Muscle of back (tissue), 11 donors: Measurements from ENCODE around the gene RAB31. TPM values are rescaled to one million over a fixed set of nuclear protein-coding genes. Genes with fewer than 3 reads are reported as not detected.
A peak's percentile ranks its signal among the peaks of the same experiment; 100 is the strongest.

Source experiments
- DNase-seq, 3 donors: peaks; one replicate each; pipeline versions ENCODE4 v3.0.0 to v3.0.0-alpha.2; 2013
- polyA plus RNA-seq, 10 donors: library from polyadenylated mRNA; unstranded; fragments of 120-200 nt; gene quantifications; one replicate each; pipeline ENCODE4 v1.2.1, GENCODE V29; 2013; ENCODE audit not compliant: insufficient read length in 10 of 10

The RAB31 gene
- polyA plus RNA-seq, 10 donors: 27.0 to 37.1 (median 33.2) TPM

DNA sequence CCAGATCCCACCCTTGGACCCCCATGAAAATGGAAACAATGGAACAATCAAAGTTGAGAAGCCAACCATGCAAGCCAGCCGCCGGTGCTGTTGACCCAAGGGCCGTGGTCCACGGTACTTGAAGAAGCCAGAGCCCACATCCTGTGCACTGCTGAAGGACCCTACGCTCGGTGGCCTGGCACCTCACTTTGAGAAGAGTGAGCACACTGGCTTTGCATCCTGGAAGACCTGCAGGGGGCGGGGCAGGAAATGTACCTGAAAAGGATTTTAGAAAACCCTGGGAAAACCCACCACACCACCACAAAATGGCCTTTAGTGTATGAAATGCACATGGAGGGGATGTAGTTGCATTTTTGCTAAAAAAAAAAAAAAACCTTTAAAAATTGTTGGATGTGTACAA is 151.1 kb downstream of the RAB31 start:
- no peak for DNase-seq

DNA sequence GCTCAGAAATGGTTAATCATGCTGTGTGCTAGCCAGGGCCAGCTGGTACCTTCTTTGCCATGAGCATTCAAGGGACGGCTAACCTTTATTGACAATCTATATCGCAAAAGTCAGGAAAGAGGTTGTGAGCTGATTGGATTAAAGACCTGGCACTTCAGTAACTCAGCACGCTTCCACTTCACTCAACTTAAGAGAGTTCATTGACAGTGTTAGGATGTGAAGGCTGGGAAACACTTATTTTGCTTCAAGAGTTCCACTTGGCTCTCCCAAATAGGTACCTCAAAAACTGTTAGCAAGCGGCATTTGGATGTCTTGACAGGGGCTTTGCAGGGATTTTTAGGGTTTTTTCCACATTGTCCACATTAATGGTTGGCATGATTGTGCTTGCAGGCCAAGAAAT is 152.6 kb downstream of the RAB31 start:
- DNase-seq: no peak

DNA sequence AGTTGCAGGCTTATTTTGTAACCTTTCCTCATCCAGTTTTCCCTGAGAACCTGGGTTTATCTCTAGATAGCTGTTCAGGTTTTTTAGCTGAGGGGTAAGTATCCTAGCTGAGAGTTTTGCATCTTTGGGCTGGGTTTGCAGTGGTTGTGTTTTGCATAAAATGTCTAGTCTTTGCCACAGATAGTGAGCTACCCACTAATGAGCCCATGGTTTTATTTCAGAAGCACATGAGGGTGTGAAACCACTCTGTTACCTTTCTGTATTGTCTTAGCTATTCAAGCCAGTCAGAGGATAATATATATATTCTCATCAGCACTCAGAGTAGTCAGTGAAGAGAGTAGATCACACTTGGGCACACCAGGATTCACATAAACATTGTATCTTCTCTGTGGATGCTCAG is 153.1 kb downstream of the RAB31 start:
- DNase-seq: no peak

DNA sequence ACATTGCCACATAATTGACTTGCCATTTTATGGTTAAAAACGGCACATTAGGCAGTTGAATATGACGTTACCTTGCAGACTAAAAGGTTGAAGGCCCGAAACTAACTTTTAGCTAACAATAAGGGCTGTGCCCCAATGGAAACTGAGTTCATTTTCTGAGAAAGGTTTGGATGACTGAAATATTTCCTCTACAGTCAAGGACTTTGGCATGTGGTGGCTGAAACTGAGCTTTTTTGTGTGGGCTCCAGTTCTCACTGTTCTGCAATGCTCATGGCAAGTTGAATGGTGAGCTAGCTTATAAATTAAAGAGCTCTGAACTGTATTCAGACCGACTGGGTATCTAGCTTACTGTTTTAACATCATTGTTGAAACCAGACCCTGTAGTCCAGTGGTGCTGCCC is 153.8 kb downstream of the RAB31 start:
- peak in 1 of 3 donors; percentile 30 for DNase-seq

DNA sequence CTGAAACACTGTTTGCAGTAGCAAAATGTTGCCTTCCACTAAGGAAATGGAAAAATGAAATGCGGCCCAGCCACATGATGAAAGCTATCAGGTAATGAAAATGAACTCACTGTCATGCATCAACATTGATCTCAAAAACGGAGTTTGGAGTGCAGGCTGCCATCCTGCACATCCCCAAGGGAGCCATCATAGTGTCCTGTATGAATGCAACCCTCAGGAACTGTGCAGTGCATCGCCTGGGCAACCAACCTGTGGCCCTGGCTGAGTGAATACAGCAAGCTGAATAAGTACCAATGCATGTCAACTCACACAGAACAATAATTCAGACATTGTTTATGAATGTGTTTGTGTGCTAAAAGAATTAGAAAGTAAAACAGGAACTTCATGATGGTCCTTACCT is 154.6 kb downstream of the RAB31 start:
- no peak for DNase-seq

DNA sequence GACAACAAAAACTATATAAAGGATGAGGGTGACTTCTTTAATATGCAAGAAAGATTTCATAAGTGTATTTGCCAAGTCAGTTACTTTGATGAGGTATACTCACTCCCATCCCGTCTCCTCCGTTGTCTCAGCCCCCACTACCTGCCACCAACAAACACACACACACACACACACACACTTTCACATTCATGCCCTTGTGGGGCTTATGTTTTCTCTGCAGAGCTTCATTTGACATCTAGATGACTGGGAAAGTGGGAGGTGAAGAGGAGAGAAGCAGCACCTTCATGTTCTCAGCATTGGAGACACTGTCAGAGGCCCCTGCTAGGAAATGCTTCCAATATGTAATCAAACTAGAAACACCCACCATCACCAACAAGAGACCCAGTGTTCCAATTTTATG is 155.2 kb downstream of the RAB31 start:
- DNase-seq: no peak

DNA sequence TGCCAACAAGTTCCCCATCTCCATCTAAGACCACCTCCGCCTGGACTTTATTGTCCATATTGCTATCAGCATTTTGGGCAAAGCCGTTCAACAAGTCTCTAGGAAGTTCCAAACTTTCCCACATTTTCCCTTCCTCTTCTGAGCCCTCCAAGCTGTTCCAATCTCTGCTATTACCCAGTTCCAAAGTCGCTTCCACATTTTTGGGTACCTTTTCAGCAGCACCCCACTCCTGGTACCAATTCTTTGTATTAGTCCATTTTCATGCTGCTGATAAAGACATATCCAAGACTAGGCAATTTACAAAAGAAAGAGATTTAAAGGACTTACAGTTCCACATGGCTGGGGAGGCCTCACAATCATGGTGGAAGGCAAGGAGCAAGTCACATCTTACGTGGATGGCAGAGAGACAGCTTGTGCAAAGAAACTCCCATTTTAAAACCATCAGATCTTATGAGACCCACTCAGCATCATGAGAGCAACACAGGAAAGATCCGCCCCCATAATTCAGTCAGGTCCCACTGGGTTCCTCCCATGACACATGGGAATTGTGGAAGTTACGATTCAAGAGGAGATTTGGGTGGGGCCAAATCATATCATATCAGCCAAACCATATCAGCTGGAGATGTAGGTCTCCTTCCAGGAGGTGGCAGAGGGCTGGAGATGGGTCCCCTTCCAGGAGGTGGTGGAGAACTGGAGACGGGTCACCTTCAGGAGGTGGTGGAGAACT is 157.8 kb downstream of the RAB31 start:
- DNase-seq: no peak

DNA sequence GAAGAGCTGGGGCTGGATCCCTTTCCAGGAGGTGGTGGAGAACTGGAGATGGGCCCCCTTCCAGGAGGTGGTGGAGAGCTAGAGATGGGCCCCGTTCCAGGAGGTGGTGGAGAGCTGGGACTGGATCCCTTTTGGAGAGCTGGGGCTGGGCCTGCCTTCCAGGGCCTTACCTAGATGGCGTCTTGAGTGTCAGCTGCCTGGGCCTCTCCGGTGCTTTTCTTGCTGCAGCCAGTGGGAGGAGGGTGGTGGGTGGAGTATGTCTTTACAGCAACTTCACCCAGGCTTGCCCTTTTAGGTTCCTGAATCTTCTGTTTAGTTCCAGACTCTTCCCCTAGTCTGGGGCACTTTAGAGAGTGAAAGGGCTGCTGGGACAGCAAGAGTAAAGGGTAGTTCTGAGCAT is 158.5 kb downstream of the RAB31 start:
- no peak for DNase-seq

DNA sequence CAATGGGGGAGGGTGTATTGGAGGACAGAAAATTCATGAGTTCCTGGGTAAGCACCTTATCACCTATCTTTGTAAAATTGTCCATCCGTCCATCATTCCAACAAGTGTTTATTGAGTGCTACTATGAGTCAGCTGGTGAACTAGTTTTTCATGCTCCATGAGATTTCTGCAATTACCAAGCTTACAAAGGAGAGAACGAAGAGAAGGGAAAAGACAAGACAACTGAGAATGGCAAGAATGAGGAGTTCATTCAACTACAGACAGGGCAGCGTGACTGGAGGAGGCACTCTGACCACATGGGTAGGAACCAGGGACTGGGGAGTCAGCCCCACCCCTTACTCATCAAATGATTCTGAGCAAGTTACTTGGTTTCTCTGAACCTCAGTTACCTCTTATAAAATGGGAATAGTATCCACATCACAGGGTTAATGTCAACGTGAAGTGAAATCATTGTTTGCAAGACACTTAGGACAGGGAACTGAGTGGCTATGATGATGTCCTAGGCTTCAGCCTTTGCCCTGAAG is 159.0 kb downstream of the RAB31 start:
- DNase-seq: no peak

DNA sequence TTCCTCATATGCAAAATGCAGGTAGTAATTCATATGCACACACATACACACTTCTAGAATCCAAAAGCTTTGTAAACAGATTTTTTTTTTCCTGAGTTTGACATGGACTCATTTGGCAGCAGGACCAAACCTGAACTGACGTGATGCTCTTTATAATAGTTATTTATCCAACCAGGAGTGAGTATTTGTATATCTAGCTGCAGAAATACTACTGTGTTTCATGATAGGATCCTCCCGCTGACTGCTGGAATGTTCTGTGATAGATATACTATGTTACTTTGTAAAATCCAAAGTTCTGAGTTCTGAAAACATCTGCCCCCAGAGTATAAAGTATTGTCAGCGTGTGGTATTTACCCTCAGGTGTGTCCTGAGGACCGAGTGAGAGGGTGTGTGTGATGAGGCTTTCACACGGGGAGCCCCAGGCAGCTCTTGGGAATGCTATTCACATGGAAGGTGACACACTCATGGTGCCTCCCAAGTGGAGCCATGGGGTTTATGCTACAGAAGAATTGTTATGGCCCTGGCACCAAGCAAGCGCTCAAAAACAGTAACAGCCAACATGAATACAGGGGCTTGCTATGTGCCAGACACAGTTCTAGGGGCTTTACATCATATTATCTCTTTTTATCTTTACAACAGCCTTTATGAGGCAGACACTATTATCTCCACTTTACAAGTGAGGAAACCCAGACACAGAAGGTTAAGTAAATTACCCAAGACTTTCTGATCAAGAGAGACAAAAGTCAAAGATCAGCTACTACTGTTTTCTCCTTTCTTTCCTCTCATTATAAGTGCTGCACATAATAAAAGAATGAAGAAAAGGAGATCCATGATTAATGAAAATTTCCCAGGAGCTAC is 161.0 kb downstream of the RAB31 start:
- DNase-seq: no peak

DNA sequence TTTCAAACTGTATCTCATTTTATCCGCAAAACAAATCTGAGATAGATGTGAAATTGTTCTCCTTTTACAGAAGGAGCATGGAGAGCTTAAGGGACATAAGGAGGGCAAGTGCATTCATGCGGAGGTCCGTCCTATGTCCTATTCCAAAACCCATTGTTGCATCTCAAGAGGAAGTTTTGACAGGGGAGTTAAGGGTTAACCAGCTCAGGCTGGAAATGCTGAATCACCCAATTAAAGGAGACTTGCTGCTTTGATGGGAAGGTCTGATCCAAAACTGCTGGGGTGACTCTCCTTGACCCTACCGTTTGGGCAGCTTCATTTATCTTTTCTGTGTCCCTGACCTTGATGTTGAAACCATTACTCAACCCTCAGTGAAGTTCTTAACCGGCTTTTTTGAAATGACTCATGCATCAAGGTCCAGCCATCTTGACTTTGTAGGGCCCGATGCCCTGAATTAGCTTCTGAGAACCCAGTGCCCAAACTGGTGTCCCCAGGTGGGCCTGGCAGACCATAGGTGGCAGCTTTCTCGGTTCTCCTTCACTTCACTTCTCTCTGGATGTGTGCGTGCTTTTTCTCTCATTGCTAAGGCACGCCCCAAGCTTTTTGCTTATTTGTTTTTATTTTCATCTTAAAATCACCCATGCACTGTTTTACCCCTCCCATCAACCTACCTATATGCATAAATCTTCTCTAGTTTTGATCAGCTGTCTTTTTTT is 161.8 kb downstream of the RAB31 start:
- no peak for DNase-seq

DNA sequence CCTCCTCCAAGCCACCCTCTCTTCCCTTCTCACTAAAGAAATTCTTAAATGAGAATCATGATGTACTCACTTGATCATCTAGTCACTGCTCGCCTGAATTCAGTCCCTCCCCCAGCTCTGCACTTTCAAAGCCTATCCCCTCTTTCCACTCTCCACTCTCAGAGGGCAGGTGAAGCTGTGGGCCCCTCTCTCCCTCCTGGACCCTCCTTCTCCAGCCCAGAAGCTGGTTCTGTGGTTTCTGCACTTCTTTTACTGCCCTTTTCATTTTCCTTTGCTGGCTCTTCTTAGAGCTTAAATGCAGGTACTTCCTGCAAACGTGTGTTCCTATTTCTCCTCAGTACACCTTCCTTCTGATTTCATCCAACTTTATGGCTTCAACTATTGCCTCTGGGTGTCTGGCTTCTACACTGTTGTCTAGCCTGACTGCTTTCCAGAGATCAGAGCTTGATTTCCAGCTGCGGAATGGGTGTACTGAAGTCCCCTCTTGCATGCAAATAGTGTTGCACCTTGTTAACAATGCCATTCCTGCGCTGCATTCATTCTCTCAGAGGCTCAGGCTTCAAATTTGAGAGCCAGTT is 162.4 kb downstream of the RAB31 start:
- DNase-seq: no peak

DNA sequence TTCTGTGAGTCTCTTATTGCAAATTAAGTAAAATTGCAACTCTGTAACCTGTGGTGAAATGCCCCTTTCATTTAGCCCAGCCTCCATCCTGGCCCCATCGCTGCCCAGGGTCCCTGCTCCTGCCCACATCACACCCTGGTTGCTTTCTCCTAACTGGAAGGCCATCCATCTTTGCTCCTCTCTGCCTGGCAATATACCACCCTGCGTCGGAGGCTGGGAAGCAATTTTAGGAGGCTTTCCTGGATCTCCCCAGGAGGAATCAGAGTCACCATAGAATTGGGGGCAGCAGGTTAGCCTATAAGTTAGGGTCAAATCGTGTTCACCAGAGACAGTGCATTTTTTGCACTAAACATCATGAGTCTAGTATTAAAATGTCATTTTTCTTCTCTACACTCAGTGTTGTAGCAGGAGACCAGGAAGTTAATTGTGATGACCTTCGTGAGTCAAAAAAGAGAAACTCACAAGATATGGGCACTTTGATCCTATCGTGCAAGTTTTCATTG is 163.2 kb downstream of the RAB31 start:
- no peak for DNase-seq

DNA sequence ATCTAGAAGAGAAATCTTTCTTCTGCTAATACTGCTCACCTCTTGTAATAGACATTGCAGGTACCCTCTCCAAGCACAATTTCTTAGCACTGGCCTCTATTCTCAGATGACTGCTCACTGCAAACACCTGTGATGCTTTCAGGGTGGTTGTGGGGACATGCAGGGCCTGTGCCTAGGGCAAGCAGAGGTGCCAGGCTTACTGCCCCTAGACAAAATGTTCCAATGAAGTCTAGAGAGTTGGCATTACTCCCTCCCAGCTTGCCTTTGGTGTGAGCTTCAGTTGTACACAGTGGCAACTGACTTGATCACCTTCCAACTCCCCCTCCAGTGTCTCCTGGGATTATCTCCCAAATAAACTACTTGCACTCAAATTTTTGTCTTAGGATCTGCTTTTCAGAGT is 164.7 kb downstream of the RAB31 start:
- no peak for DNase-seq

DNA sequence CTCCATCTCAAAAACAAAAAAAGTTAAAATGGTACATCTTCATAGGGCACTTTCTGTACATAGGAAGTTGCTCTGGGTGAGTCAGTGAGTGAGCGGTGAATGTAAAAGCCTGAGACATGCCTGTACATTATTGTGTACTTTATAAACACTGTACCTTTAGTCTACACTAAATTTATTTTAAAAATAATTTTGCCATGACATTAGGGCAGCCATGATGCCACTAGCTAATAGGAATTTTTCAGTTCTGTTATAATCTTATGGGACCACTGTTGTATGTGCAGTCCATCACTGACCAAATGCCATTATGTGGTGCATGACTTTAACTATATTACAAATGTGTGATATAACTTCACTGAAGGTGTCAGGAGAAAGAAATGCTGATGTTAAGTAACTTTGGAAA is 166.6 kb downstream of the RAB31 start:
- no peak for DNase-seq

DNA sequence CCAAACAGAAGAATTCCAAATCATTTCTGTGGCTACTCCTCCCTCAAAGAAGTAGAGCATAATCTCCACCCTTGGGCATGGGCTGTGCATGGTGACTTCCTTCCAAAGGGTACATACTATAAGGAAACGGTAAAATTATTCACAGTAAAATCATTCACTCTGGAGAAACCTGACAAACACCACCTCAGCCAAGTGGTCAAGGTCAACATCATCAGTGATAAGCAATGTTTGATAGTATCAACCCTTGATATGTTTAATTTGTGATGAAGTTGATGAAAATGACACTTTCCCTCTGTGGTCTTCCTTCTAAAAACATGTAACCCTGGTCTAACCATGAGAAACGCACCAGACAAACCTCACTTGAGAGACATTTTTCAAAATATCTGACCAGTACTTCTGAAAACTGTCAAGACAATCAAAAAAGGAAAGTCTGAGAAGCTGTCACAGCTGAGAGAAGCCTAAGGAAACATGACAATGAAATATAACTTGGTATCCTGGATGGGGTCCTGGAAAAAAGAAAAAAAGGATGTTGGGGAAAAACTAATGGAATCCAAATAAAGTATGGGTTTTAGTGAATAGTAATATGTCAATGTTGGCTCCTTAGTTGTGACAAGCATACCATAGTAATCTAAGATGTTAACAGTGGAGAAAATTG is 168.2 kb downstream of the RAB31 start:
- DNase-seq: no peak

DNA sequence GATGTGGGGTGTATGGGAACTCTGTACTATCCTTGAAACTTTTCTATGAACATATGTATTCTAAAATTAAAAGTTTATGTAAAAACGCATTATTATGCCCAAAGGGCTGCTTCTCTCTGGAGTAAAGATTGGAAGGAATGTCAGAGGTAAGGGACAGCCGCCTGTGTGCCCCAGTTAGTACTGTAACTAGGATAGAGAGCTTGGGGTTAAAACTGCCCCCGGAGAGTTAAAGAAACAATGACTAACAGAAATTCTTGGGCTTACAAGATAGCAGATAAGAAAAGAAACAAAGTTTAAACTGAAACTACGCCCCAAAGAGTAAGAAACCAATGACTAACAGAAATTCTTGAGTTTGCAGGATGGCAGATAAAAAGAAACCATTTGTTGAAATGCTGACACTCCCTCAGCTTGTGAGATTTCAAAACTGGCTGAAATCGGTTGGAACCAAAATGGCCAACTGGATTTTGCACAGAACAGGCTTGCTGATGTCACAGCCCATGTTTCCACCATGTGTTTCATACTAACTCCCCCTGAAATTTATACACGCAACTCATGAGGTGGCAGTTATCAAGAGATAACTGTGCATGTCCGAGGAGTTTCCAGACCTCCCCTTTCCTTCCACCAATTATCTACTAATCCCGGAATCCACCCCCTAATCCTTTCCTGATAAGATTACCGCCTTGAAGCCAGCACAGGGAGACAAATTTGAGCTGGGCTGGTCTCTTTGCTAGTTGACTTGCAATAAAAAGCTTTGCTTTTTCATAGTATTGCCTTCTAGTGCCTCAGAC is 169.0 kb downstream of the RAB31 start:
- DNase-seq: peak; percentile 23 to 67 (median 57)

DNA sequence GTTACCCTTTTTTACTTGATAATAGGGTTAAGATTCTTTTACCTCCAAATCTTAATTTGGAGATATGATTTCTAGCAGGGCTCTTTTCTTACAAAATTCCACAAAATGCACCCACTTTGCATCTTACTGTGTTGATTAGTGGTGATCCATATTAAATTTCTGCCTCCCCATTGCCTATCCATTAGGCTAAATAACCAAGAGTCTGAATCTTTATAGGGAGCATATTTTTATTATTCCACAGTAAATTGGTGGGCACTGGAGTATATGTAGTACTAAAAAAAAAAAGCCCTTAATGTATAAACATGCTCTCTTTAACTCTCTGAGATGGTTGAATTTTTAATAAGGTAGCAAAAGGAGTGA is 169.5 kb downstream of the RAB31 start:
- DNase-seq: no peak

DNA sequence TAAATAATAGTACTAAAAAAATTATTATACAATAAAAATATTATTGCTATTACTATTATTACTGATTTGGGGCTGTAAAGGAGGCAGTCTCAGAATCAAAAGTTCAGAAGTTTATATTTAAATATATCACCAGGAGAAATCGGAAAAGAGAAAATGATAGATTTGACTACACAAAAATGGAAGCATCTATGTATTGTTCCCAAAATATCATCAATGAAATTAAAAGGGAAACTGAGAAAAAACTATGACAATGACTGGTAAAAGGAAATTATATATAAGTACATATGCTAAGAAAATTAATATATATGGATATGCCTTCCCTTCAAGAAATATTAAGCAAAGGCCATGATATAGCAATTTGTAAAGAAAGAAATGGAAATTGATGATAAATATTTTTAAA is 170.0 kb downstream of the RAB31 start:
- DNase-seq: no peak

DNA sequence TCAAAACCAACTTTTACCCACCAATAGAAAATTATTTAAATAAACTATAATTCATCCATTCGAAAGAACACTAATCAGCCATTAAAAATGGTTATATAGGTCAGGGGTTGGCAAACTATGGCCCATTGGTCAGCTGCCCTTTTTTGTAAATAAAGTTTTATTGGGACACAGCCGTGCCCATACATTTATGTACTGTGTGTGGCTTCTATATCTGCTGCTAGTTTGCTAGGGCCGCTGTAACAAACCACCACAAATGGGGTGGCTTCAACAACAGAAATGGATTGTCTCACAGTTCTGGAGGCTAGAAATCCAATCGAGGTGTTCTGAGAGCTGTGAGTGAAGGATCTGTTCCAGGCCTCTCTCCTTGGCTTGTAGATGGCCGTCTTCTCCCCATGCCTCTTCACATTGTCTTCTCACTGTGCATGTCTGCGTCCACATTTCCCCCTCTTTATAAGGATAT is 170.7 kb downstream of the RAB31 start:
- no peak for DNase-seq
